Activated naive CD8-positive, alpha-beta T cell treated with anti-CD3 and anti-CD28 coated beads for 36 hours (primary cell): Measurements from ENCODE around the gene COL1A2. TPM values are rescaled to one million over a fixed set of nuclear protein-coding genes. Genes with fewer than 3 reads are reported as not detected.

Source experiments
- DNase-seq: peaks from one replicate; pipeline ENCODE4 v3.0.0; 2021
- H3K27ac Mint-ChIP-seq: one replicate; pipeline ENCODE4 v1.8.0; 2022; ENCODE audit warnings: mild to moderate bottlenecking, moderate library complexity, mixed read lengths
- H3K27me3 Mint-ChIP-seq: one replicate; pipeline ENCODE4 v1.8.0; 2022; ENCODE audit warnings: mild to moderate bottlenecking, mixed read lengths
- H3K36me3 Mint-ChIP-seq: one replicate; pipeline ENCODE4 v1.8.0; 2021; ENCODE audit warnings: mild to moderate bottlenecking, mixed read lengths
- H3K4me1 Mint-ChIP-seq: one replicate; pipeline ENCODE4 v1.8.0; 2021; ENCODE audit warnings: mixed read lengths
- H3K4me3 Mint-ChIP-seq: one replicate; pipeline ENCODE4 v1.8.0; 2022; ENCODE audit warnings: mild to moderate bottlenecking, moderate library complexity, mixed read lengths
- H3K9me3 Mint-ChIP-seq: one replicate; pipeline ENCODE4 v1.8.0; 2022; ENCODE audit warnings: mixed read lengths
- total RNA-seq, 2 experiments: library from RNA; stranded (reverse); gene quantifications; one replicate each; pipeline ENCODE4 v1.2.3, GENCODE V29; 2021

The COL1A2 gene
- under 1 TPM; 0.30 to 0.35 TPM for total RNA-seq

- Mint-ChIP-seq H3K9me3 (no peaks in the 10 kb centered on the region), H3K36me3 (no peaks in the 10 kb centered on the region), H3K27ac (no peak within 1 kb of the TSS), H3K4me3 (peak within 1 kb of the TSS; percentile 73), H3K4me1 (peaks cover 17% of the 10 kb centered on the region), H3K27me3 (peaks cover 38% of the 10 kb centered on the region)
- DNase-seq = peak; percentile 20
Measured at GRCh38 chr7:94394437-94395140, at the start of gene COL1A2. TSS of gene COL1A2 (plus strand) at chr7:94394895. CDS start at chr7:94395032, 137 bp downstream.

- Mint-ChIP-seq H3K4me1 (no peaks in the 10 kb centered on the region), H3K4me3 (no peak overlapping the region), H3K36me3 (no peaks in the 10 kb centered on the region), H3K9me3 (no peaks in the 10 kb centered on the region), H3K27me3 (peaks cover 6% of the 10 kb centered on the region), H3K27ac (no peak overlapping the region)
- no peak for DNase-seq
Measured at GRCh38 chr7:94345907-94346306, 48.8 kb upstream of the COL1A2 start.

DNA sequence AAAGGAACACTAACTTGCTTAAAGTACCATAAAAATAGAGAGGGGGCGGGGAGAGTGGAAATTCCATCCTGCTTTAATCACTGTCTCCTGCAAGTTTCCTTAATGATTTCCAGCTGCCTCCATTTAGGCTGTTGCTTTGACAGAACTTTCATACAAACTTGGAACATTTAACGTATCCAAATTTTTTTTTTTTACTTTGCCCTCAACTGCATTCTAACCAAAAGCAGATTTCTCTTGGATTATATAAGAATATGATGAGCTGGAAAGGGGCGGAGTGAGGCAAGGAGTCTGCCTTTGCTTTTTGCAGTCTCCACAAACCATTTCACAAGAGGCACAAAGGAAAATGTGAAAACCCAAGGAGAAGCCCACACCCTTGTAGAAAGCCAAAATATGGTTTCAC, 46.6 kb upstream of the COL1A2 start:
- H3K27me3 Mint-ChIP-seq = peaks cover 6% of the 10 kb centered on the region
- no peaks in the 10 kb centered on the region for H3K36me3 Mint-ChIP-seq
- DNase-seq = no peak
- no peak overlapping the region for H3K4me3 Mint-ChIP-seq
- H3K27ac Mint-ChIP-seq = no peak overlapping the region
- no peaks in the 10 kb centered on the region for H3K4me1 Mint-ChIP-seq
- H3K9me3 Mint-ChIP-seq = no peaks in the 10 kb centered on the region

- Mint-ChIP-seq H3K27me3 (peaks cover 11% of the 10 kb centered on the region), H3K27ac (no peak overlapping the region), H3K9me3 (no peaks in the 10 kb centered on the region), H3K4me3 (no peak overlapping the region), H3K36me3 (no peaks in the 10 kb centered on the region), H3K4me1 (no peaks in the 10 kb centered on the region)
- DNase-seq = no peak
Measured at GRCh38 chr7:94350734-94351133, 44.0 kb upstream of the COL1A2 start.

GRCh38 chr7:94351703-94352102, 43.0 kb upstream of the COL1A2 start:
- peaks cover 11% of the 10 kb centered on the region for H3K27me3 Mint-ChIP-seq
- no peak overlapping the region for H3K27ac Mint-ChIP-seq
- H3K9me3 Mint-ChIP-seq = no peaks in the 10 kb centered on the region
- H3K36me3 Mint-ChIP-seq = no peaks in the 10 kb centered on the region
- no peaks in the 10 kb centered on the region for H3K4me1 Mint-ChIP-seq
- H3K4me3 Mint-ChIP-seq = no peak overlapping the region
- no peak for DNase-seq

DNA sequence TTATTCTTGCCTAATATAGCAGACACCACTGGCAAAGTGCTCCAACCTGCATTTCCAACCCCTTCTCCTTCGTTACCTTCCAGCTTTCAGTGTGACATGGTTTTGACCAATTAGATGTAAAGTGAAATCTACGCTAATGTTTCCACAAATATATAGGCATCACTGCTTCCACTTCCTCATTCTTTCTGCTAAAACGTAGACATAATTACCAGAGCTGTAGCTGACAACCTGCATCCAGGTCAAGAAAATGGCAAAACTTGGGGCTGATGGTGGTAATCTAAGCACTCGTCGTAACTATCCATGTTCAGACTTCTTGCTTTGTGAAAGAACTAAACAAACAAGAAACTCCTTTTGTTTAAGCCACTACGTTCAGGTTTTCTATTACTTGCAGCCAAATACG, 41.8 kb upstream of the COL1A2 start:
- Mint-ChIP-seq H3K27me3 (peaks cover 5% of the 10 kb centered on the region), H3K4me1 (no peaks in the 10 kb centered on the region), H3K4me3 (no peak overlapping the region), H3K27ac (no peak overlapping the region), H3K36me3 (no peaks in the 10 kb centered on the region), H3K9me3 (no peaks in the 10 kb centered on the region)
- no peak for DNase-seq

DNA sequence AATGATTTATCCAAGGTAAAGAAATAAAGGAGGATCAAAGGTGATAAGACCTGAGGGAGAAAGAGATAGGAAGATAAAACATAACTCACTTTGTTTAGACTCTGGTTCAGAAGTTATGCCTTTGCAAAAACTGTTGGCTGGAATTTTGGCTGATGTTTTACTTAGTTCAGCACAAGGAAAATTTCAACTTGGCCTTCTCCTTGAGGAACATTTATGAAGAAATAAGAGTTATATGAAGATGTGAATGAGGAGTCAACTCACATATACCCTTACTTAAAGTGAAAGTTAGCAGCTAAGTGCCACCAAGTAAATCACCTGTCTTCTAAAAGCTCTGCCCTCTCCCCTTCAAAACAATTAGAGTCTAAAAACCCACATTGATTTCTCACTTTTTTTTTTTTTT, 39.7 kb upstream of the COL1A2 start:
- H3K9me3 Mint-ChIP-seq = no peaks in the 10 kb centered on the region
- H3K36me3 Mint-ChIP-seq = no peaks in the 10 kb centered on the region
- H3K27me3 Mint-ChIP-seq = peaks cover 5% of the 10 kb centered on the region
- H3K27ac Mint-ChIP-seq = no peak overlapping the region
- DNase-seq = no peak
- H3K4me3 Mint-ChIP-seq = no peak overlapping the region
- no peaks in the 10 kb centered on the region for H3K4me1 Mint-ChIP-seq

DNA sequence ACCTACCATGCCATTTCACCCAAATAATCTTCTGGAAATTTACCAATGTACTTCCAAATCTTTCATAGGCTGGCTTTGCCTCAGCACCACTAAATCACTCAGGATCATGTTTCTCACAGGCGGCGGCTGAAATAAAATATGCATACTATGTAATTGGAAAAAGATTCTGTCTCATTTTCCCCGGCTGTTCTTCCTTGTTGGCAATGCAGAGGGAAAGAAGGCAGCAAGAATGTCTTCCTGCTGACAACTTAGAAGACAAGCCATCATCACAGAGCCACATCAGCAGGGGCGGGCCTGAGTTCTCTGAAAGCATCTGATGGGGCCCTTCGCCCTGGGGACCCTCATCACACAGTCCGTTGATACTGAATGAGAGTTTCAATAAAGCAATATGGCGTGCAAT, 39.2 kb upstream of the COL1A2 start:
- H3K4me1 Mint-ChIP-seq = no peaks in the 10 kb centered on the region
- H3K9me3 Mint-ChIP-seq = no peaks in the 10 kb centered on the region
- H3K27ac Mint-ChIP-seq = no peak overlapping the region
- peaks cover 5% of the 10 kb centered on the region for H3K27me3 Mint-ChIP-seq
- H3K36me3 Mint-ChIP-seq = no peaks in the 10 kb centered on the region
- no peak for DNase-seq
- no peak overlapping the region for H3K4me3 Mint-ChIP-seq

DNA sequence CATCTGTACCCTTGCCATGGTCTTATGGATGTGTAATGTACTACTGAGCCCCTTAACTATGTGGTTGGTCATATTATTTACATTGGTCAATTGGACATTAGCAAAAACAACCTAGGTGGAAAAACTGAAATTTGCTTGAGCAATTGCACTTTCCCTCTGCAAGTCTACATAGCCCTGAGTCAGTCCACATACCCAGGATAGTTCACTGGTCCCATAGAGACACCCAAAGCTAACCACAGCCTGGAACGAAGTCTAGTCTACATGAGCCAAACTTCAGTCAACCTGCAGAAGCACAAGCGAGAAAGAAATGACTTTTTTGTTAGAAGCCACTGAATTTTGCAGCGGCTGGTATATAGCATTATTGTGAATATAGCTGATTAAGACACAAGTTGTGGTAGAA, 37.6 kb upstream of the COL1A2 start:
- H3K36me3 Mint-ChIP-seq = no peaks in the 10 kb centered on the region
- peaks cover 10% of the 10 kb centered on the region for H3K27me3 Mint-ChIP-seq
- no peak overlapping the region for H3K27ac Mint-ChIP-seq
- H3K9me3 Mint-ChIP-seq = no peaks in the 10 kb centered on the region
- H3K4me1 Mint-ChIP-seq = no peaks in the 10 kb centered on the region
- H3K4me3 Mint-ChIP-seq = no peak overlapping the region
- no peak for DNase-seq

DNA sequence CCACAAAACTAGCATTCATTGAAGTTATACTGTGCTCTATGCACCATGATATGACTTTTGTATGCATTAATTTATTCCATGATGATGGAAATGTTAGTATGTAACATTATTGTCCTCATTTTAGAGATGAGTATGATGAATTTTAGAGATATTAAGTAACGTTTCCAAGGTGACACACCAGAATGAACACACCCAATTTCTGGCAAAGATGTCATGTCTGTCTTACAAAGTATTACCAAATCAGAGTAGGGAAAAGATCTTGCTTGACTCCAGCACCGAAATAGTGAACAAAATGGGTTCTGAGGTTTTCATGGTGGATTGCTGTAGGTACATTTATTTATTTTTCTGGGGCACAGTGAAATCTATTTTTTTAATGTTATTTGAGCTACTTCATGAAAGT, 33.8 kb upstream of the COL1A2 start:
- no peaks in the 10 kb centered on the region for H3K9me3 Mint-ChIP-seq
- H3K27ac Mint-ChIP-seq = no peak overlapping the region
- H3K27me3 Mint-ChIP-seq = peaks cover 4% of the 10 kb centered on the region
- H3K36me3 Mint-ChIP-seq = no peaks in the 10 kb centered on the region
- H3K4me1 Mint-ChIP-seq = no peaks in the 10 kb centered on the region
- no peak overlapping the region for H3K4me3 Mint-ChIP-seq
- DNase-seq = no peak

DNA sequence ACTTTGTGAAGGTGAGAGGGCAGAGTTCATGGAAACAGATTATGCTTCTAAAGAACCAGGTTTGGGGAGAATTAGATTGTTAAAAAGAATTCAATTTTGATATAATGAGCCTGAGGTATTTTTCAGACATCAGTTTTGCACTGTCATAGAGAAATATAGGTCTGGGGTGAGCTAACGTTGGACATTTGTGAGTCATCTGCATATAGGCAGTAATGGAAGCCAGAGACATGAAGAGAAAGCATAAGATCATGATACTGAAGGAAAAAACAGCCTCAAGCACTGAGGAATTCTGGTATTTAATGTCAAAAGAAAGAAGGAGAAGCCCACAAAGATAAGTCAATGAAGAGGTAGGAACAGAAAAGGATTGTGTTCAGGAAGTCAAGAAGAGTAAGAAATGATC, 32.4 kb upstream of the COL1A2 start:
- H3K9me3 Mint-ChIP-seq = no peaks in the 10 kb centered on the region
- H3K4me3 Mint-ChIP-seq = no peak overlapping the region
- H3K27ac Mint-ChIP-seq = no peak overlapping the region
- H3K27me3 Mint-ChIP-seq = peaks cover 4% of the 10 kb centered on the region
- no peak for DNase-seq
- no peaks in the 10 kb centered on the region for H3K36me3 Mint-ChIP-seq
- no peaks in the 10 kb centered on the region for H3K4me1 Mint-ChIP-seq

DNA sequence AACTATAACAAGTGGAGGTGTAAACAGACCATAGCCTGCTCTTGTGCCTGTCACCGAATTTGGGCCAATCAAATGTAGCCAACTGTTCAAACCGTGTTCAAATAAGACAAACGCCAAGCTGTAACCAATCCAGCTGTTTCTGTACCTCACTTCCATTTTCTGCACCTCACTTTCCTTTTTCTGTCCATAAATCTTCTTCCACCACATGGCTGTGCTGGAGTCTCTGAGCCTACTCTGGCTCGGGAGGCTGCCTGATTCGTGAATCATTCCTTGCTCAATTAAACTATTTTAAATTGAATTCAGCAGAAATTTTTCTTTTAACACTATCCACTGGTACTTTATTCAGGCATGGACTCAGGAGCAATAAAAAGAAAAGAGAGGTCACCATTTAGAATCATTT, 29.9 kb upstream of the COL1A2 start:
- no peaks in the 10 kb centered on the region for H3K4me1 Mint-ChIP-seq
- no peak overlapping the region for H3K27ac Mint-ChIP-seq
- H3K9me3 Mint-ChIP-seq = no peaks in the 10 kb centered on the region
- H3K36me3 Mint-ChIP-seq = no peaks in the 10 kb centered on the region
- no peak overlapping the region for H3K4me3 Mint-ChIP-seq
- DNase-seq = no peak
- H3K27me3 Mint-ChIP-seq = peaks cover 4% of the 10 kb centered on the region

- Mint-ChIP-seq H3K9me3 (no peaks in the 10 kb centered on the region), H3K36me3 (no peaks in the 10 kb centered on the region), H3K4me3 (no peak overlapping the region), H3K27ac (no peak overlapping the region), H3K27me3 (peaks cover under 1% of the 10 kb centered on the region), H3K4me1 (no peaks in the 10 kb centered on the region)
- DNase-seq = no peak
Measured at GRCh38 chr7:94366163-94366562, 28.5 kb upstream of the COL1A2 start.

DNA sequence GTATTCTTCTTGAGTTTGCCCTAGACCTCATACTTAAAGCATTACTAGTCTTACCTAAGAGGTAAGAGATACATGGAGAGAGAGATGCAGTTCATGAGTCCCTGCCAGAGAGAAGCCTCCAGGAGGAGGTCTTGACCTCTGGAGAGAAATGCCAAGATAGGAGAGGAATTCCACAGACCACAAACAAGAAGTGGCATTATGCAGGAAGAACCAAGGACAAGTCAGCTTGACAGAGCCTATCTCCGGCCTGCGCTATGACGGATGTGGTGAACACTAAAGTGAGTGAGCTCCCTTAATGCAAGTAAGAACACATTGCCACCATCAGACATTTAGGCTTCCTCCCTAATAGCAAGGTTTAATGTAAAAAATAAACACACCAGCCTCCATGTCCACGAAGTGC, 27.9 kb upstream of the COL1A2 start:
- Mint-ChIP-seq H3K4me3 (no peak overlapping the region), H3K9me3 (no peaks in the 10 kb centered on the region), H3K36me3 (no peaks in the 10 kb centered on the region), H3K27ac (no peak overlapping the region), H3K27me3 (no peaks in the 10 kb centered on the region), H3K4me1 (no peaks in the 10 kb centered on the region)
- no peak for DNase-seq

DNA sequence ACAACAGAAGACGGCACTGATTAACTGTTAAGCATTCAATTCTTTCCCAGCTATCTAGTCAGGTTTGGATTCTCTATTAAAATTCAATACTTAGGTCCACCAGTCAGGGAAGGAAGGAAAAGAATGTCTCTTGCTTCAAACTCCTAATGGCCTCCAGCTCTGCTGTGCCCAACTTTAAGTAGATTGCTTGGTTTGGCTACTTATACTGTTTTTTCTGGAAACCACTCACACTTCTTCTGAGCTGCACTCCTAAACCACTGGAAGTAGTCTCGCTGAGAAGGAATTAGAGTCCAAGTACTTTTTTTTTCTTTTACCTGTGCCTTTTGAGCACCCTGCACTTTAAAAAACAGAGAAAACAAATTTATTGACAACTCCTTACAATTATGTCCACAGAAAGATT, 26.7 kb upstream of the COL1A2 start:
- Mint-ChIP-seq H3K27me3 (no peaks in the 10 kb centered on the region), H3K27ac (no peak overlapping the region), H3K36me3 (no peaks in the 10 kb centered on the region), H3K9me3 (no peaks in the 10 kb centered on the region), H3K4me1 (no peaks in the 10 kb centered on the region), H3K4me3 (no peak overlapping the region)
- no peak for DNase-seq

- Mint-ChIP-seq H3K27me3 (no peaks in the 10 kb centered on the region), H3K9me3 (no peaks in the 10 kb centered on the region), H3K4me1 (no peaks in the 10 kb centered on the region), H3K36me3 (no peaks in the 10 kb centered on the region), H3K27ac (no peak overlapping the region), H3K4me3 (no peak overlapping the region)
- no peak for DNase-seq
Measured at GRCh38 chr7:94368371-94368791, 26.3 kb upstream of the COL1A2 start.
